AG09309 (cell line): Measurements from ENCODE around the gene ATP9B.

ENCODE experiments used
- DNase-seq: peaks from one replicate; pipeline ENCODE4 v3.0.0-alpha.2; 2010; ENCODE audit warnings: low read depth
- H3K4me3 ChIP-seq: 2 replicates; pipeline ENCODE4 v1.5.1; 2011; ENCODE audit warnings: mild to moderate bottlenecking, low read depth, low read length, moderate library complexity; ENCODE audit not compliant: control insufficient read depth
- TF ChIP-seq, protein P1 (sequence below): IDR thresholded peaks from 2 replicates; pipeline ENCODE4 v1.5.1; 2011; ENCODE audit warnings: mild to moderate bottlenecking, low read depth, low read length, inconsistent platforms; ENCODE audit not compliant: insufficient read depth, control insufficient read depth; ENCODE audit errors: missing control alignments

Gene ATP9B

DNA sequence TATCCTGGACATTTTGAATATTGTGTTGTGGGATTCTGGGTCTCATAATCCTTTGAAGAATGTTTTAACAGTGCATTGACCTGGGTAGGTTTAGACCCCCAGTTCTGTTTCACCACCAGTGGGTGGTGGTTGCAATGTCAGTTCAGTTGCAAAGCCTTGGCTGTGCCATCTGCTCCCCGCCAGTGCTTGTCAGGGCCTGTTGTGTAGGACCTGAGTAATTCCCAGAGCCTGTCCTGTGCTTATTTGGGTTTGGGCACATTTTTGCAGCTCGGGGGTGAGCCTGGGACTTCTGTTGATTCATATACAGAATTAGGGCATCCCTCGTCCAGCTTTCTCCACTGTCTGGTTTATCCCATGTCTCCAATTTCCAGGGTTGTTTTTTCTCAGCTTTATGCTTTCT lies 24.8 kb downstream of the ATP9B start:
- DNase-seq = no peak
- TF ChIP-seq, protein P1, sequence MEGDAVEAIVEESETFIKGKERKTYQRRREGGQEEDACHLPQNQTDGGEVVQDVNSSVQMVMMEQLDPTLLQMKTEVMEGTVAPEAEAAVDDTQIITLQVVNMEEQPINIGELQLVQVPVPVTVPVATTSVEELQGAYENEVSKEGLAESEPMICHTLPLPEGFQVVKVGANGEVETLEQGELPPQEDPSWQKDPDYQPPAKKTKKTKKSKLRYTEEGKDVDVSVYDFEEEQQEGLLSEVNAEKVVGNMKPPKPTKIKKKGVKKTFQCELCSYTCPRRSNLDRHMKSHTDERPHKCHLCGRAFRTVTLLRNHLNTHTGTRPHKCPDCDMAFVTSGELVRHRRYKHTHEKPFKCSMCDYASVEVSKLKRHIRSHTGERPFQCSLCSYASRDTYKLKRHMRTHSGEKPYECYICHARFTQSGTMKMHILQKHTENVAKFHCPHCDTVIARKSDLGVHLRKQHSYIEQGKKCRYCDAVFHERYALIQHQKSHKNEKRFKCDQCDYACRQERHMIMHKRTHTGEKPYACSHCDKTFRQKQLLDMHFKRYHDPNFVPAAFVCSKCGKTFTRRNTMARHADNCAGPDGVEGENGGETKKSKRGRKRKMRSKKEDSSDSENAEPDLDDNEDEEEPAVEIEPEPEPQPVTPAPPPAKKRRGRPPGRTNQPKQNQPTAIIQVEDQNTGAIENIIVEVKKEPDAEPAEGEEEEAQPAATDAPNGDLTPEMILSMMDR = no peak
- H3K4me3 ChIP-seq = no peak overlapping the region

DNA sequence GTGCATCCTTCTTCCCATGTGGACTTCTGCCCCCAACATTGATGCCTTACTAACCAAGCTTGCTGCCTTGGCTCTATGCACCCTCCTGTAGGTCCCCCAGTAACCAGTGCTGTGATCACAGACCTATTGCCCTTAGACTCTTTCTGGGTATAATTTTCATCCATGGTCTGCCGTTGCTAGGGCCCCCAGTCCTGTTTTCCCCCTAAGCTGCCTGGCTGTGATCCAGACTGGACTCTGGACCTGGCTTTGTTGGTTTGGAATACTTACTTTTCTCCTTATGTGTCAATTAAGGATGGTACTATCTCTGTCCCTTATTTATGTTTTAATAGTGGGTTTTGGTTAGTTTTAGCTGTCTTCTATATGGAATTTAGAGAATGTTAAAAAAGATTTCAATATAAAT lies 26.0 kb downstream of the ATP9B start:
- TF ChIP-seq, protein P1 = no peak
- no peak for DNase-seq
- H3K4me3 ChIP-seq = no peak overlapping the region

DNA sequence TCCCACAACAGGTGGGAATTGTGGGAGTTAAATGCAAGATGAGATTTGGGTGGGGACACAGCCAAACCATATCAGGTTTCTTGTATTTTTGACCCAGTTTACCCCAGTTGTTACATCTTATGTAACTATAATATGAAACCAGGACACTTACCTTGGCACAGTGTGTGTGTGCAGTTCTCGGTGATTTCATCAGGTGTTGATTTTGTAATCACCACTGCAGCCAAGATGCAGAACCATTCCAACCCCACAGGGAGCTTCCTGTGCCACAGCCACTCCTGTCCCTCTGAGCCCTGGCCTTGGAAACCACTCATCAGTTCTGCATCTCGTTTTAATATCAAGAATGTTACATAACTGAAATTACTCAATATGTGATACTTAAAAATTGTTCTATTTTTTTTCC lies 31.8 kb downstream of the ATP9B start:
- TF ChIP-seq, protein P1 = no peak
- no peak for DNase-seq
- no peak overlapping the region for H3K4me3 ChIP-seq

DNA sequence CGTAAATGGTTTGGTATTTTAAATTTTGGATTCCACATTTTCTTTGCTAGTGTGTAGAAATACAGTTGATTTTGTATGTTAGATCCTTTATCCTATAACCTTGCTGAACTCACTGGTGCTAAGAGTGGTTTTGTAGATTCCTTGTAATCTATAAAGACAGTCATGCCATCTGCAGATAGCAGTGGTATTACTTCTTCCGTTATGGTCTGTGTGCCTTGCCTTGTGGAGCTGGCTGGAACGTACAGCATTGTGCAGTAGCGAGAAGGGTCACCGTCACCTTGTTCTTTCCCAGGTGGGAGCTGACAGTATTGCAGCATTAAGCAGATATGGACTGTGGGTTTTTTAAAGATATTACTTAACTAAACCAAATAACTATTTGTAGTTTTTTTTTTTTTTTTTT lies 33.7 kb downstream of the ATP9B start:
- DNase-seq = no peak
- H3K4me3 ChIP-seq = no peak overlapping the region
- TF ChIP-seq, protein P1 = no peak

DNA sequence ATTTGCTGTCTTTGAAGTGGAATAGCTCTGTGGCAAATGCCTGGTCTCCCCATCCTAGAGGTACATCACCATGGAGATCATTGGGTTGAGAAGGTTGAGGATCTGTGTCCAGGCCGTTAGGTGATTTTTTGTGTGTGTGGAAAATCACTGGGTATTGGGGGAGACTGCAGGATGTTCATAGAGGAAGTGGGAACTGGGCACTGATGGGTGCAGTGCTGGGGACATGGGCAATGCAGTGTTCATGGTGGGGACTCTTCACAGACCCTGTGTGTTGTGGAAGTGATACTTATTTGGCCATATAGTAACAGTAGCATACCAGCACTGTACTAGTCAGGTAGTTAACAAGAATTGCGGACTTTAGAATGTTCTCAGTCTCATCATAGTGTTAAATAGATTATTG lies 34.9 kb downstream of the ATP9B start:
- DNase-seq = no peak
- no peak overlapping the region for H3K4me3 ChIP-seq
- TF ChIP-seq, protein P1 = no peak

DNA sequence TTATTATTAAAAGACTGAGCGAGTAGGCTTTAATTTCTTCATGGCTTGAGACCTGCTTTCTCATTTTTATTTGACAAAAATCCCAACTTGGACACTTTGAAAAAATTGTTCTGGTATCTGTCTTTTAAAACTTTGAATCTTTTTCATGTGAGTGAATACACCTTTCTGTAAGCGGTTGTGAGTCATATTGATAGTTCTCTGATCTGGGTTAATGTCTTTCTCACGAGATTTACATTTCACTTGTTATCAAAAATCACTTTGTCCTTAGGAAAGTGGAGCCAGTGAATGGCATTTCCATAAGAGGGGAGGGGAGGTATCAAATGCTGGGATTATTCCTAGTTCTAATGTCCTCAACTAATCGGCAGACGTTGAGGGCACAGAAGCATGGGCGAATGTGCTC lies 36.3 kb downstream of the ATP9B start:
- TF ChIP-seq, protein P1 = no peak

DNA sequence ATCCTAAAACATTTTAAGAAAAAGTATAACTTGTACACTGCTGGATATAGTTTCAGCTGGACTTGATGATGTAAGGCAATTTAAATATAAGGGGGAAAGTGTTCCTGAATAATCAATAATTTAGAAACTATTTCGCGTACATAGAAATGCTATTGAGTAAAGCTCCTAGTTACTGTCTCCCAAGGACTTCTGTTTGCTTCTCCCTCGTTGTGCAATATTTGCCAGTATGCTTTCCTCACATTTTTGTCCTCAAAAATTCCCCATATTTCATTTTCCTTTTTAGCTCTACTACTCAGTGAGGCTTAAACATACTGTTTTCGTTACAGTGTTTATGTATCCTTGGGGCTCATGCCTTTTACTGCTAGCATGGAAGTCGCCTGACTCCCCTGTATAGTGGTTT lies 36.9 kb downstream of the ATP9B start:
- DNase-seq = no peak
- TF ChIP-seq, protein P1 = no peak
- H3K4me3 ChIP-seq = no peak overlapping the region

More for the DNA sequence above, 36.3 kb downstream of the ATP9B start:
- no peak for DNase-seq
- no peak overlapping the region for H3K4me3 ChIP-seq
